ENCODE measurements around the gene RASL12.

The RASL12 gene

GRCh38 chr15:65028921-65029735, 38.7 kb downstream of the RASL12 start, which contains the start of gene MTFMT:
Gene MTFMT, minus strand, starts transcription at chr15:65029639. Its CDS starts 26 bp downstream, at chr15:65029613.
- WGBS: 1% methylated on average over 61 of the region's 73 CpGs
- Histone ChIP-seq H3K27ac (ENCODE audit: low read length, poor library complexity, severe bottlenecking) (no peak within 1 kb of the TSS), H3K27me3 (ENCODE audit: control insufficient read depth in 1 of 2, insufficient read depth in 1 of 2, low read length in 2 of 2) (peaks cover 0 to 5% of the 10 kb centered on the region in 2 experiments), H2BK5ac (ENCODE audit: low read depth, low read length, poor library complexity, severe bottlenecking) (no peak within 1 kb of the TSS), H3K9ac (ENCODE audit: low read length) (peak within 1 kb of the TSS; percentile 87), H2BK120ac (ENCODE audit: low read depth, low read length) (peak within 1 kb of the TSS; percentile 62), H4K8ac (ENCODE audit: low read length) (peak within 1 kb of the TSS; percentile 62), H2AFZ (ENCODE audit: low read depth, low read length) (peak within 1 kb of the TSS; percentile 94), H2BK15ac (ENCODE audit: low read depth, poor library complexity, severe bottlenecking) (no peak within 1 kb of the TSS), H3K79me1 (replicated peaks; ENCODE audit: low read length, poor library complexity, severe bottlenecking) (peaks cover 13% of the 10 kb centered on the region), H3K4me3 (ENCODE audit: insufficient read depth in 1 of 2, low read depth in 1 of 2, low read length in 2 of 2) (peak within 1 kb of the TSS; percentile 77 to 95), H3K9me3 (ENCODE audit: control insufficient read depth, low read length) (no peaks in the 10 kb centered on the region), H3K4ac (ENCODE audit: low read depth in 1 of 2, low read length in 2 of 2) (peak within 1 kb of the TSS in 1 of 2 experiments; percentile 87), H4K91ac (ENCODE audit: low read length) (no peak within 1 kb of the TSS), H3K18ac (ENCODE audit: low read depth in 1 of 2, low read length in 2 of 2) (peak within 1 kb of the TSS; percentile 54 to 61), H3K23ac (ENCODE audit: low read length in 2 of 2) (peak within 1 kb of the TSS in 1 of 2 experiments; percentile 100), H2BK12ac (ENCODE audit: low read length in 2 of 2) (peak within 1 kb of the TSS in 1 of 2 experiments; percentile 60), H3K4me1 (ENCODE audit: control insufficient read depth, insufficient read depth, low read depth, low read length) (peaks cover 11% of the 10 kb centered on the region), H2AK5ac (ENCODE audit: low read length, severe bottlenecking) (no peak within 1 kb of the TSS), H3K14ac (ENCODE audit: low read length in 2 of 2) (peak within 1 kb of the TSS in 1 of 2 experiments; percentile 87), H3K4me2 (ENCODE audit: low read length, poor library complexity, severe bottlenecking) (peak within 1 kb of the TSS; percentile 54), H3K36me3 (ENCODE audit: control insufficient read depth in 1 of 2, insufficient read depth in 2 of 2, low read depth in 1 of 2, low read length in 2 of 2) (peaks cover 0 to 28% of the 10 kb centered on the region in 2 experiments)
- DNase-seq: peak; percentile 80

- peak overlapping the region; percentile 23 for H3K4me2 ChIP-seq (ENCODE audit: low read length, poor library complexity, severe bottlenecking)
- no peak overlapping the region for H2BK5ac ChIP-seq (ENCODE audit: low read depth, low read length, poor library complexity, severe bottlenecking)
- H2BK12ac ChIP-seq (ENCODE audit: low read length in 2 of 2): no peak overlapping the region
- peaks cover 11% of the 10 kb centered on the region for H3K4me1 ChIP-seq (ENCODE audit: control insufficient read depth, insufficient read depth, low read depth, low read length)
- H3K79me1 ChIP-seq (replicated peaks; ENCODE audit: low read length, poor library complexity, severe bottlenecking): peaks cover 15% of the 10 kb centered on the region
- no peak overlapping the region for H2BK120ac ChIP-seq (ENCODE audit: low read depth, low read length)
- no peaks in the 10 kb centered on the region for H3K9me3 ChIP-seq (ENCODE audit: control insufficient read depth, low read length)
- H3K36me3 ChIP-seq (ENCODE audit: control insufficient read depth in 1 of 2, insufficient read depth in 2 of 2, low read depth in 1 of 2, low read length in 2 of 2): peaks cover 0 to 35% of the 10 kb centered on the region in 2 experiments
- no peak for DNase-seq
- no peak overlapping the region for H2AK5ac ChIP-seq (ENCODE audit: low read length, severe bottlenecking)
- peak overlapping the region in 1 of 2 experiments; percentile 69 for H3K4ac ChIP-seq (ENCODE audit: low read depth in 1 of 2, low read length in 2 of 2)
- H3K18ac ChIP-seq (ENCODE audit: low read depth in 1 of 2, low read length in 2 of 2): no peak overlapping the region
- no peak overlapping the region for H2BK15ac ChIP-seq (ENCODE audit: low read depth, poor library complexity, severe bottlenecking)
- peaks cover 0 to 5% of the 10 kb centered on the region in 2 experiments for H3K27me3 ChIP-seq (ENCODE audit: control insufficient read depth in 1 of 2, insufficient read depth in 1 of 2, low read length in 2 of 2)
- no peak overlapping the region for H3K27ac ChIP-seq (ENCODE audit: low read length, poor library complexity, severe bottlenecking)
- no peak overlapping the region for H3K23ac ChIP-seq (ENCODE audit: low read length in 2 of 2)
- peak overlapping the region; percentile 33 for H4K8ac ChIP-seq (ENCODE audit: low read length)
- H2AFZ ChIP-seq (ENCODE audit: low read depth, low read length): no peak overlapping the region
- H3K4me3 ChIP-seq (ENCODE audit: insufficient read depth in 1 of 2, low read depth in 1 of 2, low read length in 2 of 2): peak overlapping the region in 1 of 2 experiments; percentile 95
- peak overlapping the region; percentile 87 for H3K9ac ChIP-seq (ENCODE audit: low read length)
- H3K14ac ChIP-seq (ENCODE audit: low read length in 2 of 2): no peak overlapping the region
- no peak overlapping the region for H4K91ac ChIP-seq (ENCODE audit: low read length)
- 84% methylated on average over 9 of the region's 10 CpGs for WGBS
These were observed 39.5 kb downstream of the RASL12 start for GRCh38 chr15:65028338-65028737.

GRCh38 chr15:65027593-65027992, 40.2 kb downstream of the RASL12 start:
- H3K4me1 ChIP-seq (ENCODE audit: control insufficient read depth, insufficient read depth, low read depth, low read length): peaks cover 8% of the 10 kb centered on the region
- no peak overlapping the region for H2AFZ ChIP-seq (ENCODE audit: low read depth, low read length)
- no peak overlapping the region for H3K9ac ChIP-seq (ENCODE audit: low read length)
- H2AK5ac ChIP-seq (ENCODE audit: low read length, severe bottlenecking): no peak overlapping the region
- no peak overlapping the region for H3K14ac ChIP-seq (ENCODE audit: low read length in 2 of 2)
- H3K79me1 ChIP-seq (replicated peaks; ENCODE audit: low read length, poor library complexity, severe bottlenecking): peaks cover 16% of the 10 kb centered on the region
- no peak overlapping the region for H2BK120ac ChIP-seq (ENCODE audit: low read depth, low read length)
- H3K4me3 ChIP-seq (ENCODE audit: insufficient read depth in 1 of 2, low read depth in 1 of 2, low read length in 2 of 2): peak overlapping the region in 1 of 2 experiments; percentile 95
- H3K27me3 ChIP-seq (ENCODE audit: control insufficient read depth in 1 of 2, insufficient read depth in 1 of 2, low read length in 2 of 2): peaks cover 0 to 5% of the 10 kb centered on the region in 2 experiments
- H3K4me2 ChIP-seq (ENCODE audit: low read length, poor library complexity, severe bottlenecking): no peak overlapping the region
- H3K36me3 ChIP-seq (ENCODE audit: control insufficient read depth in 1 of 2, insufficient read depth in 2 of 2, low read depth in 1 of 2, low read length in 2 of 2): peaks cover 0 to 41% of the 10 kb centered on the region in 2 experiments
- no peak for DNase-seq
- no peak overlapping the region for H3K18ac ChIP-seq (ENCODE audit: low read depth in 1 of 2, low read length in 2 of 2)
- no peaks in the 10 kb centered on the region for H3K9me3 ChIP-seq (ENCODE audit: control insufficient read depth, low read length)
- H3K4ac ChIP-seq (ENCODE audit: low read depth in 1 of 2, low read length in 2 of 2): no peak overlapping the region
- H2BK12ac ChIP-seq (ENCODE audit: low read length in 2 of 2): no peak overlapping the region
- no peak overlapping the region for H4K91ac ChIP-seq (ENCODE audit: low read length)
- no peak overlapping the region for H2BK15ac ChIP-seq (ENCODE audit: low read depth, poor library complexity, severe bottlenecking)
- H4K8ac ChIP-seq (ENCODE audit: low read length): no peak overlapping the region
- no peak overlapping the region for H2BK5ac ChIP-seq (ENCODE audit: low read depth, low read length, poor library complexity, severe bottlenecking)
- H3K23ac ChIP-seq (ENCODE audit: low read length in 2 of 2): no peak overlapping the region
- no peak overlapping the region for H3K27ac ChIP-seq (ENCODE audit: low read length, poor library complexity, severe bottlenecking)
- 100% methylated on average over 1 of the region's 1 CpG for WGBS

DNA sequence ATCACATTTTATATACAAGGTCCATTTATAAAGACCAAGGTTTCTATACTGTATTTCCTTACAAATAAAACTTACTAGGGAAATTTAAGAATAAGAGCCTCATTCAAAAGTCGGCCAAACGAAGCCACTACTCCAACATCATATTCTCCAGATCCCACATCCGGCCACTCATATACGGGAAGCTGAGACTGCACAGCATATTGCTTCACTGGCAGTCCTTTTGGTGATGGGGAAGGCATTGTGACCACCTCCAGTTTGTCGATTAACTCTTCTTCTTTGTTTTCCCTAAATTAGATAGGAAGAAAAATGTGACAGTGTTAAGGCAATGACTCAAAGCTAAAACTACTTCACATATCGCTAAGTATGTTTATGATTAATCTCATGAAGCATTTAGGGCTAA, 41.0 kb downstream of the RASL12 start:
- Histone ChIP-seq H3K27ac (ENCODE audit: low read length, poor library complexity, severe bottlenecking) (no peak overlapping the region), H3K4ac (ENCODE audit: low read depth in 1 of 2, low read length in 2 of 2) (no peak overlapping the region), H3K14ac (ENCODE audit: low read length in 2 of 2) (no peak overlapping the region), H3K79me1 (replicated peaks; ENCODE audit: low read length, poor library complexity, severe bottlenecking) (peaks cover 16% of the 10 kb centered on the region), H4K91ac (ENCODE audit: low read length) (no peak overlapping the region), H3K4me3 (ENCODE audit: insufficient read depth in 1 of 2, low read depth in 1 of 2, low read length in 2 of 2) (no peak overlapping the region), H3K36me3 (ENCODE audit: control insufficient read depth in 1 of 2, insufficient read depth in 2 of 2, low read depth in 1 of 2, low read length in 2 of 2) (peaks cover 2 to 49% of the 10 kb centered on the region in 2 experiments), H3K27me3 (ENCODE audit: control insufficient read depth in 1 of 2, insufficient read depth in 1 of 2, low read length in 2 of 2) (no peaks in the 10 kb centered on the region), H4K8ac (ENCODE audit: low read length) (no peak overlapping the region), H3K9me3 (ENCODE audit: control insufficient read depth, low read length) (no peaks in the 10 kb centered on the region), H3K9ac (ENCODE audit: low read length) (no peak overlapping the region), H3K18ac (ENCODE audit: low read depth in 1 of 2, low read length in 2 of 2) (no peak overlapping the region), H3K4me2 (ENCODE audit: low read length, poor library complexity, severe bottlenecking) (no peak overlapping the region), H2BK15ac (ENCODE audit: low read depth, poor library complexity, severe bottlenecking) (no peak overlapping the region), H3K23ac (ENCODE audit: low read length in 2 of 2) (no peak overlapping the region), H2BK120ac (ENCODE audit: low read depth, low read length) (no peak overlapping the region), H2BK12ac (ENCODE audit: low read length in 2 of 2) (no peak overlapping the region), H3K4me1 (ENCODE audit: control insufficient read depth, insufficient read depth, low read depth, low read length) (peaks cover 8% of the 10 kb centered on the region), H2BK5ac (ENCODE audit: low read depth, low read length, poor library complexity, severe bottlenecking) (no peak overlapping the region), H2AFZ (ENCODE audit: low read depth, low read length) (no peak overlapping the region), H2AK5ac (ENCODE audit: low read length, severe bottlenecking) (no peak overlapping the region)
- 95% methylated on average over 4 of the region's 6 CpGs for WGBS
- no peak for DNase-seq
